ENCODE results near the gene GLDC.

- TF ChIP-seq CTCF (IDR thresholded peaks at IDR 0.05) = no peak
- no peak for TF ChIP-seq EZH2 (IDR thresholded peaks at IDR 0.05)
- TF ChIP-seq EZH2phosphoT487 (IDR thresholded peaks at IDR 0.05) = no peak
Measured at GRCh38 chr9:6512085-6512657, 133.4 kb downstream of the GLDC start.

All from neural progenitor cell (in vitro differentiated cells).